T-cell (primary cell): ENCODE data around the gene DCDC2. TPM values are rescaled to one million over a fixed set of nuclear protein-coding genes. Genes with fewer than 3 reads are reported as not detected.
"Not testable (repeated sequence)": the region's sequence is repeated elsewhere in the genome, so short reads cannot be mapped to it uniquely, and the experiment has no call there.

Source experiments
- ATAC-seq, 4 experiments: fragments of 200-7000 bp in 3 of 4; fragments of 150-1000 bp in 1 of 4; cut with Tn5 transposase; replicated peaks in 1 of 4; 1 replicate in 3 of 4; 2 replicates in 1 of 4; pipeline ENCODE4 v1.10.0; 2021; ENCODE audit warnings: moderate library complexity in 3 of 4, mild to moderate bottlenecking in 2 of 4, moderate number of reproducible peaks in 1 of 4
- CTCF ChIA-PET, 2 donors: fragments of 300-600 bp; sonication (Branson Sonifier 250); formaldehyde crosslinking; loops; one replicate each; lab custom pipeline; 2022; ENCODE audit warnings: antibody characterized with exemption in 2 of 2; lab: Charles Lee
- POLR2A ChIA-PET, 2 donors: fragments of 300-600 bp; sonication (Branson Sonifier 250); formaldehyde crosslinking; loops; one replicate each; lab custom pipeline; 2022; ENCODE audit warnings: antibody characterized with exemption in 2 of 2; lab: Charles Lee
- DNase-seq, 35 experiments: peaks; one replicate each; pipeline versions ENCODE4 v3.0.0 to v3.0.0-alpha.2; 2013 to 2023
- H3K27ac ChIP-seq: one replicate; pipeline ENCODE4 v1.5.1; 2013; ENCODE audit warnings: low read length
- H3K27me3 ChIP-seq, 2 experiments: replicated peaks in 1 of 2; 1 replicate in 1 of 2; 2 replicates in 1 of 2; pipeline versions ENCODE4 v1.6.1 to v1.7.0; 2013; ENCODE audit warnings: low read length in 1 of 2, mixed read lengths in 1 of 2; ENCODE audit not compliant: control insufficient read depth in 2 of 2, insufficient read depth in 2 of 2; ENCODE audit errors: extremely low read depth in 1 of 2
- H3K36me3 ChIP-seq, 2 donors: 1 replicate in 1 of 2; 2 replicates in 1 of 2; pipeline versions ENCODE4 v1.6.1 to v1.7.0; 2013; ENCODE audit warnings: low read length in 1 of 2; ENCODE audit not compliant: control insufficient read depth in 2 of 2, insufficient read depth in 1 of 2; ENCODE audit errors: extremely low read depth in 1 of 2
- H3K4me1 ChIP-seq, 2 experiments: 1 replicate in 1 of 2; 2 replicates in 1 of 2; pipeline versions ENCODE4 v1.6.1 to v1.7.0; 2013; ENCODE audit warnings: low read length in 2 of 2, mixed read lengths in 1 of 2; ENCODE audit not compliant: insufficient read depth in 2 of 2, control insufficient read depth in 1 of 2; ENCODE audit errors: extremely low read depth in 1 of 2
- H3K4me3 ChIP-seq, 2 donors: 1 replicate in 1 of 2; 2 replicates in 1 of 2; pipeline versions ENCODE4 v1.5.1 to v1.7.0; 2013; ENCODE audit warnings: mild to moderate bottlenecking in 2 of 2, low read length in 1 of 2, moderate library complexity in 1 of 2; ENCODE audit not compliant: control insufficient read depth in 1 of 2; ENCODE audit errors: extremely low read depth in 1 of 2
- H3K9me3 ChIP-seq: 2 replicates; pipeline ENCODE4 v1.7.0; 2013
- H3K27ac Mint-ChIP-seq, 2 donors: one replicate each; pipeline ENCODE4 v1.8.0; 2020 to 2021; ENCODE audit warnings: mild to moderate bottlenecking in 2 of 2, mixed read lengths in 2 of 2
- H3K27me3 Mint-ChIP-seq, 2 donors: one replicate each; pipeline ENCODE4 v1.8.0; 2021 to 2022; ENCODE audit warnings: mixed read lengths in 2 of 2
- H3K36me3 Mint-ChIP-seq: one replicate; pipeline ENCODE4 v1.8.0; 2021; ENCODE audit warnings: mixed read lengths
- H3K4me1 Mint-ChIP-seq, 3 donors: one replicate each; pipeline ENCODE4 v1.8.0; 2020 to 2022; ENCODE audit warnings: mixed read lengths in 3 of 3, mild to moderate bottlenecking in 1 of 3
- H3K4me3 Mint-ChIP-seq, 3 donors: one replicate each; pipeline ENCODE4 v1.8.0; 2020 to 2022; ENCODE audit warnings: mild to moderate bottlenecking in 3 of 3, mixed read lengths in 3 of 3, moderate library complexity in 3 of 3
- H3K9me3 Mint-ChIP-seq, 3 donors: one replicate each; pipeline ENCODE4 v1.8.0; 2020 to 2022; ENCODE audit warnings: mixed read lengths in 3 of 3
- WGBS: methylation state at CpG from one replicate; pipeline ENCODE4 v1.1.5; 2013; ENCODE audit warnings: missing lambda C conversion rate; ENCODE audit not compliant: insufficient coverage; 5-methylcytosine and 5-hydroxymethylcytosine counted together
- total RNA-seq, 35 experiments: library from RNA in 6 of 35; stranded (reverse) in 6 of 35; fragments of 120-200 nt in 1 of 35; gene quantifications; one replicate each; pipeline versions ENCODE4 v1.2.1 to v1.2.4 and lab custom pipeline; 2013 to 2026

The DCDC2 gene
- total RNA-seq, 5 donors from 2014 or later (not counting 1 experiment from before 2014, with no cell fraction given), result 0.09 to 0.58 (median 0.13) TPM; not detected in 1

- Histone ChIP-seq H3K4me1 (no peaks in the 10 kb centered on the region), H3K27ac (no peak overlapping the region), H3K4me3 (no peak overlapping the region), H3K9me3 (no peaks in the 10 kb centered on the region), H3K36me3 (no peaks in the 10 kb centered on the region), H3K27me3 (no peaks in the 10 kb centered on the region)
- POLR2A ChIA-PET, result no interaction called here
- Mint-ChIP-seq H3K4me3 (no peak overlapping the region), H3K27ac (no peak overlapping the region), H3K27me3 (peaks cover 0 to 18% of the 10 kb centered on the region in 2 donors), H3K36me3 (no peaks in the 10 kb centered on the region), H3K4me1 (no peaks in the 10 kb centered on the region), H3K9me3 (no peaks in the 10 kb centered on the region)
- CTCF ChIA-PET, result no interaction called here
- ATAC-seq (no peak), DNase-seq (no peak)
- 93% methylated on average over 2 of the region's 5 CpGs for WGBS
Observed at GRCh38 chr6:24214984-24215383, 142.9 kb downstream of the DCDC2 start.

- 82% methylated on average over 2 of the region's 4 CpGs for WGBS
- H3K27ac Mint-ChIP-seq, result no peak overlapping the region
- no peak for ATAC-seq
- Histone ChIP-seq H3K27me3 (no peaks in the 10 kb centered on the region), H3K4me3 (no peak overlapping the region), H3K9me3 (no peaks in the 10 kb centered on the region), H3K36me3 (no peaks in the 10 kb centered on the region), H3K27ac (no peak overlapping the region), H3K4me1 (no peaks in the 10 kb centered on the region)
- H3K36me3 Mint-ChIP-seq, result no peaks in the 10 kb centered on the region
- peaks cover 2 to 20% of the 10 kb centered on the region in 2 donors for H3K27me3 Mint-ChIP-seq
- H3K4me3 Mint-ChIP-seq, result no peak overlapping the region
- DNase-seq, result no peak
- H3K9me3 Mint-ChIP-seq, result no peaks in the 10 kb centered on the region
- CTCF ChIA-PET, result interaction anchor here (0.7 kb wide), 3 partner anchors 10 to 1887 kb away, joined by 3 to 7 read pairs (median 6); no protein-coding TSS in a partner anchor
- H3K4me1 Mint-ChIP-seq, result no peaks in the 10 kb centered on the region
- POLR2A ChIA-PET, result no interaction called here
Observed at GRCh38 chr6:24207413-24207812, 150.4 kb downstream of the DCDC2 start.

GRCh38 chr6:24205020-24205492, 152.8 kb downstream of the DCDC2 start:
- ChIA-PET POLR2A (no interaction called here), CTCF (interaction anchor here (0.5 to 1.5 kb wide), 4 partner anchors 8 to 381 kb away, joined by 3 to 5 read pairs (median 4); no protein-coding TSS in a partner anchor)
- H3K27me3 Mint-ChIP-seq, result peaks cover 7 to 13% of the 10 kb centered on the region in 2 donors
- no peaks in the 10 kb centered on the region for H3K36me3 Mint-ChIP-seq
- Histone ChIP-seq H3K36me3 (no peaks in the 10 kb centered on the region), H3K4me3 (no peak overlapping the region), H3K27ac (no peak overlapping the region), H3K9me3 (no peaks in the 10 kb centered on the region), H3K4me1 (no peaks in the 10 kb centered on the region), H3K27me3 (no peaks in the 10 kb centered on the region)
- DNase-seq, result peak in 3 of 35 experiments; percentile 1 to 48 (median 3)
- H3K9me3 Mint-ChIP-seq, result no peaks in the 10 kb centered on the region
- H3K27ac Mint-ChIP-seq, result no peak overlapping the region
- ATAC-seq, result no peak
- no peak overlapping the region for H3K4me3 Mint-ChIP-seq
- WGBS, result no CpG with 5 or more reads among the region's 4 CpGs
- H3K4me1 Mint-ChIP-seq, result no peaks in the 10 kb centered on the region

DNA sequence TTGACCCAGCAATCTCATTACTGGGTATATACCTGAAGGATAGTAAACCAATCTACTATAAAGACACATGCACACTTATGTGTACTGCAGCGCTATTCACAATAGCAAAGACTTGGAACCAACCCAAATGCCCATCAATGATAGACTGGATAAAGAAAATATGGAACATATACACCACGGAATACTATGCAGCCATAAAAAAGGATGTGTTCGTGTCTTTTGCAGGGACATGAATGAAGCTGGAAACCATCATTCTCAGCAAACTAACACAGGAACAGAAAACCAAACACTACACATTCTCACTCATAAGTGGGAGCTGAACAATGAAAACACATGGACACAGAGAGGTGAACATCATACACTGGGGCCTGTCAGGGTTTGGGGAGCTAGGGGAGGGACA, 153.7 kb downstream of the DCDC2 start:
- CTCF ChIA-PET, H3K4me1 Mint-ChIP-seq, POLR2A ChIA-PET: not testable (repeated sequence)

DNA sequence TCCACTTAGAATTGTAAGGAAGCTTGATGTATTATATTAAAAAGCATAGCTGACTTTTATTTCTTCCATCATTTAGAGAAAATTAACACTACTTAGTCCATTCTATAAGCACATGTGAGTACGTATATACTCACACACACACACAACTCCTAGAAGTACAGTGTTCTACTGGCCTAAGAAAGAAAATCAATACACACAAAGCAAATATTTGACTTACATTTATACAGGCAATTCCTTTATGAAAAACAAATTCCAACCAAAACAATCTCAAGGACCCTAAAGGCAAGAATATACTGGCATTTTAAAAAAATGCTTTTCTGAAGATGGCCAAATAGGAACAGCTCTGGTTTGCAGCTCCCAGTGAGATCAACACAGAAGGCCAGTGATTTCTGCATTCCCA, 160.0 kb downstream of the DCDC2 start:
- H3K9me3 Mint-ChIP-seq, result no peaks in the 10 kb centered on the region
- no peak overlapping the region for H3K27ac ChIP-seq
- H3K4me1 Mint-ChIP-seq, result no peaks in the 10 kb centered on the region
- CTCF ChIA-PET, result no interaction called here
- no peaks in the 10 kb centered on the region for H3K36me3 ChIP-seq
- no peaks in the 10 kb centered on the region for H3K9me3 ChIP-seq
- H3K4me3 Mint-ChIP-seq, result no peak overlapping the region
- H3K4me3 ChIP-seq, result no peak overlapping the region
- WGBS, result 83% methylated on average over 1 of the region's 1 CpG
- POLR2A ChIA-PET, result no interaction called here
- H3K27me3 ChIP-seq, result peaks cover 0 to 9% of the 10 kb centered on the region in 2 experiments
- no peaks in the 10 kb centered on the region for H3K36me3 Mint-ChIP-seq
- H3K4me1 ChIP-seq, result no peaks in the 10 kb centered on the region
- peaks cover 15 to 29% of the 10 kb centered on the region in 2 donors for H3K27me3 Mint-ChIP-seq
- H3K27ac Mint-ChIP-seq, result no peak overlapping the region
- no peak for DNase-seq
- no peak for ATAC-seq

More for the DNA sequence above, 153.7 kb downstream of the DCDC2 start:
- peaks cover 12 to 14% of the 10 kb centered on the region in 2 donors for H3K27me3 Mint-ChIP-seq
- not testable (repeated sequence) for H3K9me3 ChIP-seq, DNase-seq, H3K9me3 Mint-ChIP-seq, H3K4me1 ChIP-seq, H3K27ac ChIP-seq, H3K27me3 ChIP-seq, H3K4me3 ChIP-seq, H3K36me3 ChIP-seq, ATAC-seq, H3K4me3 Mint-ChIP-seq, H3K27ac Mint-ChIP-seq, H3K36me3 Mint-ChIP-seq
- no CpG with 5 or more reads among the region's 3 CpGs for WGBS

- H3K27ac Mint-ChIP-seq, result no peak overlapping the region
- POLR2A ChIA-PET, result no interaction called here
- peaks cover 0 to 9% of the 10 kb centered on the region in 2 experiments for H3K27me3 ChIP-seq
- H3K4me1 ChIP-seq, result no peaks in the 10 kb centered on the region
- WGBS, result 92% methylated on average over 2 of the region's 3 CpGs
- no peak overlapping the region for H3K27ac ChIP-seq
- peaks cover 17 to 32% of the 10 kb centered on the region in 2 donors for H3K27me3 Mint-ChIP-seq
- H3K4me3 Mint-ChIP-seq, result no peak overlapping the region
- ATAC-seq, result no peak
- CTCF ChIA-PET, result interaction anchor here in 1 of 2 donors (0.7 kb wide), 1 partner anchor 9 kb away, joined by 5 read pairs; no protein-coding TSS in a partner anchor
- DNase-seq, result no peak
- no peaks in the 10 kb centered on the region for H3K36me3 Mint-ChIP-seq
- no peak overlapping the region for H3K4me3 ChIP-seq
- no peaks in the 10 kb centered on the region for H3K9me3 ChIP-seq
- no peaks in the 10 kb centered on the region for H3K4me1 Mint-ChIP-seq
- H3K9me3 Mint-ChIP-seq, result no peaks in the 10 kb centered on the region
- no peaks in the 10 kb centered on the region for H3K36me3 ChIP-seq
Observed at GRCh38 chr6:24195836-24196597, 161.8 kb downstream of the DCDC2 start.
